HCEC 1CT (cell line): Measurements from ENCODE around the gene GRID1.

ENCODE experiments used
- DNase-seq: peaks from one replicate; pipeline ENCODE4 v3.0.0-alpha.2; 2017

Gene GRID1

GRCh38 chr10:86353506-86354485, 12.8 kb downstream of the GRID1 start:
- no peak for DNase-seq

GRCh38 chr10:86350897-86351296, 15.7 kb downstream of the GRID1 start:
- no peak for DNase-seq

GRCh38 chr10:86349940-86350630, 16.5 kb downstream of the GRID1 start:
- DNase-seq, result no peak

GRCh38 chr10:86349474-86349873, 17.1 kb downstream of the GRID1 start:
- peak; percentile 14 for DNase-seq

- DNase-seq, result no peak
These were observed 18.0 kb downstream of the GRID1 start for GRCh38 chr10:86348321-86349210.

- DNase-seq, result no peak
These were observed 18.7 kb downstream of the GRID1 start for GRCh38 chr10:86347856-86348255.

- no peak for DNase-seq
These were observed 19.6 kb downstream of the GRID1 start for GRCh38 chr10:86346799-86347665.

- no peak for DNase-seq
These were observed 20.5 kb downstream of the GRID1 start for GRCh38 chr10:86345859-86346798.

GRCh38 chr10:86345296-86345858, 21.2 kb downstream of the GRID1 start:
- DNase-seq, result no peak

- no peak for DNase-seq
These were observed 21.9 kb downstream of the GRID1 start for GRCh38 chr10:86344714-86345161.

GRCh38 chr10:86344281-86344680, 22.3 kb downstream of the GRID1 start:
- DNase-seq, result no peak

- DNase-seq, result no peak
These were observed 22.8 kb downstream of the GRID1 start for GRCh38 chr10:86343761-86344160.

GRCh38 chr10:86342111-86342863, 24.3 kb downstream of the GRID1 start:
- DNase-seq, result no peak

GRCh38 chr10:86341361-86341811, 25.2 kb downstream of the GRID1 start:
- no peak for DNase-seq

- no peak for DNase-seq
These were observed 25.7 kb downstream of the GRID1 start for GRCh38 chr10:86340991-86341260.

GRCh38 chr10:86340176-86340990, 26.2 kb downstream of the GRID1 start:
- DNase-seq, result no peak

GRCh38 chr10:86339226-86339865, 27.2 kb downstream of the GRID1 start:
- DNase-seq, result no peak

- no peak for DNase-seq
These were observed 29.4 kb downstream of the GRID1 start for GRCh38 chr10:86337121-86337601.
